ENCODE results near the gene STRA6. TPM values are rescaled to one million over a fixed set of nuclear protein-coding genes. Genes with fewer than 3 reads are reported as not detected.

Gene STRA6
- total RNA-seq, 1 experiment from 2014 or later = 2.1 TPM

- H3K4me1 ChIP-seq = peaks cover 12% of the 10 kb centered on the region; the same call in 1 of the 2 replicates
- Mint-ChIP-seq H3K36me3 (ENCODE audit: insufficient read depth, unreplicated experiment) (no peaks in the 10 kb centered on the region), H3K4me3 (ENCODE audit: unreplicated experiment) (no peak overlapping the region), H3K9me3 (ENCODE audit: unreplicated experiment) (no peaks in the 10 kb centered on the region), H3K4me1 (ENCODE audit: low read depth, unreplicated experiment) (peaks cover 7% of the 10 kb centered on the region), H3K27me3 (ENCODE audit: insufficient read depth, unreplicated experiment) (no peaks in the 10 kb centered on the region), H3K27ac (ENCODE audit: unreplicated experiment) (no peak overlapping the region)
- POLR2A ChIA-PET = no interaction called here
- TF ChIP-seq, protein P1, sequence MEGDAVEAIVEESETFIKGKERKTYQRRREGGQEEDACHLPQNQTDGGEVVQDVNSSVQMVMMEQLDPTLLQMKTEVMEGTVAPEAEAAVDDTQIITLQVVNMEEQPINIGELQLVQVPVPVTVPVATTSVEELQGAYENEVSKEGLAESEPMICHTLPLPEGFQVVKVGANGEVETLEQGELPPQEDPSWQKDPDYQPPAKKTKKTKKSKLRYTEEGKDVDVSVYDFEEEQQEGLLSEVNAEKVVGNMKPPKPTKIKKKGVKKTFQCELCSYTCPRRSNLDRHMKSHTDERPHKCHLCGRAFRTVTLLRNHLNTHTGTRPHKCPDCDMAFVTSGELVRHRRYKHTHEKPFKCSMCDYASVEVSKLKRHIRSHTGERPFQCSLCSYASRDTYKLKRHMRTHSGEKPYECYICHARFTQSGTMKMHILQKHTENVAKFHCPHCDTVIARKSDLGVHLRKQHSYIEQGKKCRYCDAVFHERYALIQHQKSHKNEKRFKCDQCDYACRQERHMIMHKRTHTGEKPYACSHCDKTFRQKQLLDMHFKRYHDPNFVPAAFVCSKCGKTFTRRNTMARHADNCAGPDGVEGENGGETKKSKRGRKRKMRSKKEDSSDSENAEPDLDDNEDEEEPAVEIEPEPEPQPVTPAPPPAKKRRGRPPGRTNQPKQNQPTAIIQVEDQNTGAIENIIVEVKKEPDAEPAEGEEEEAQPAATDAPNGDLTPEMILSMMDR (IDR thresholded peaks at IDR 0.05; ENCODE audit: insufficient read depth in 1 of 2, low read depth in 1 of 2, low read length in 1 of 2, severe bottlenecking in 1 of 2, unreplicated experiment in 1 of 2) = no peak
- BruUV-seq (replicated peaks) = no TSS peak
- no peak overlapping the region for H3K4me3 ChIP-seq (ENCODE audit: low read depth, low read length)
- H3K9me3 ChIP-seq = no peaks in the 10 kb centered on the region
- CTCF ChIA-PET = no interaction called here
- H3K36me3 ChIP-seq (ENCODE audit: control insufficient read depth, insufficient read depth, low read length) = no peaks in the 10 kb centered on the region
- H3K27me3 ChIP-seq (replicated peaks; ENCODE audit: control insufficient read depth, insufficient read depth, low read length) = no peaks in the 10 kb centered on the region
- intact Hi-C loops (cut with micrococcal nuclease; ENCODE audit: unreplicated experiment) = no loop called here
- no peak for DNase-seq
Observed at GRCh38 chr15:74200871-74201419, 1.6 kb downstream of the STRA6 start.

- H3K9me3 Mint-ChIP-seq (ENCODE audit: unreplicated experiment) = no peaks in the 10 kb centered on the region
- H3K4me3 Mint-ChIP-seq (ENCODE audit: unreplicated experiment) = no peak overlapping the region
- peaks cover 7% of the 10 kb centered on the region for H3K4me1 Mint-ChIP-seq (ENCODE audit: low read depth, unreplicated experiment)
Observed at GRCh38 chr15:74200412-74200815, 2.2 kb downstream of the STRA6 start.

DNA sequence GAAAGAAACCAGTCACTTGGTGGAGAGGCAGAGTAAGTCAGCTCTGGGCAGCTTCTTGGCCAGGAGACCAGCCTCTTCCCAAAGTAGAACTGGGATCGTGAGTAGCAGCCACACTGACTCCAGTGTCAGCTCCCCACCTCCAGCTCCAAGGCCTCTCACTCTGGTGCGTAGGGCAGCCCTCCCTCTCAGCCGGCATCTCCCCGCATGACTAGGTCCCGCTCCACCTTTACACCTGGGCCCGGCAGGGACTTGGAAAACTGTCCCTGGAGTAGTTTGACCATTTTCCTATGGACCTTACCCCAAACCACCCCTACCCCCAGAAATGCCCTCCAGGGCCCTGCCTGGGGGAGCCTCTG is 3.3 kb downstream of the STRA6 start:
- Histone ChIP-seq H3K27me3 (replicated peaks; ENCODE audit: control insufficient read depth, insufficient read depth, low read length) (no peaks in the 10 kb centered on the region), H3K4me1 (peaks cover 12% of the 10 kb centered on the region; the same call in 1 of the 2 replicates), H3K4me3 (ENCODE audit: low read depth, low read length) (no peak overlapping the region), H3K36me3 (ENCODE audit: control insufficient read depth, insufficient read depth, low read length) (no peaks in the 10 kb centered on the region), H3K9me3 (no peaks in the 10 kb centered on the region)
- POLR2A ChIA-PET = no interaction called here
- TF ChIP-seq, protein P1 (IDR thresholded peaks at IDR 0.05; ENCODE audit: insufficient read depth in 1 of 2, low read depth in 1 of 2, low read length in 1 of 2, severe bottlenecking in 1 of 2, unreplicated experiment in 1 of 2) = no peak
- no TSS peak for BruUV-seq (replicated peaks)
- Mint-ChIP-seq H3K27ac (ENCODE audit: unreplicated experiment) (no peak overlapping the region), H3K4me1 (ENCODE audit: low read depth, unreplicated experiment) (peaks cover 7% of the 10 kb centered on the region), H3K4me3 (ENCODE audit: unreplicated experiment) (no peak overlapping the region), H3K9me3 (ENCODE audit: unreplicated experiment) (no peaks in the 10 kb centered on the region), H3K36me3 (ENCODE audit: insufficient read depth, unreplicated experiment) (no peaks in the 10 kb centered on the region), H3K27me3 (ENCODE audit: insufficient read depth, unreplicated experiment) (no peaks in the 10 kb centered on the region)
- intact Hi-C loops (cut with micrococcal nuclease; ENCODE audit: unreplicated experiment) = no loop called here
- CTCF ChIA-PET = no interaction called here
- no peak for DNase-seq

More at GRCh38 chr15:74200412-74200815, 2.2 kb downstream of the STRA6 start:
- no TSS peak for BruUV-seq (replicated peaks)
- H3K36me3 Mint-ChIP-seq (ENCODE audit: insufficient read depth, unreplicated experiment) = no peaks in the 10 kb centered on the region
- no peak overlapping the region for H3K27ac Mint-ChIP-seq (ENCODE audit: unreplicated experiment)
- POLR2A ChIA-PET = no interaction called here
- no peak for DNase-seq
- Histone ChIP-seq H3K4me3 (ENCODE audit: low read depth, low read length) (no peak overlapping the region), H3K4me1 (peaks cover 12% of the 10 kb centered on the region; the same call in 1 of the 2 replicates), H3K27me3 (replicated peaks; ENCODE audit: control insufficient read depth, insufficient read depth, low read length) (no peaks in the 10 kb centered on the region), H3K36me3 (ENCODE audit: control insufficient read depth, insufficient read depth, low read length) (no peaks in the 10 kb centered on the region), H3K9me3 (no peaks in the 10 kb centered on the region)
- CTCF ChIA-PET = no interaction called here
- intact Hi-C loops (cut with micrococcal nuclease; ENCODE audit: unreplicated experiment) = no loop called here
- no peaks in the 10 kb centered on the region for H3K27me3 Mint-ChIP-seq (ENCODE audit: insufficient read depth, unreplicated experiment)
- TF ChIP-seq, protein P1 (IDR thresholded peaks at IDR 0.05; ENCODE audit: insufficient read depth in 1 of 2, low read depth in 1 of 2, low read length in 1 of 2, severe bottlenecking in 1 of 2, unreplicated experiment in 1 of 2) = no peak
